Measurements from ENCODE around the gene TOM1L1. TPM values are rescaled to one million over a fixed set of nuclear protein-coding genes. Genes with fewer than 3 reads are reported as not detected.

The TOM1L1 gene
- total RNA-seq, 1 experiment from 2014 or later, result 55.4 TPM

- TF ChIP-seq EZH2 (IDR thresholded peaks at IDR 0.05; ENCODE audit: borderline replicate concordance, low read depth, low read length, poor library complexity, severe bottlenecking) (no peak), CTCF (conservative IDR thresholded peaks at IDR 0.05; ENCODE audit: low read depth, low read length) (no peak)
- ChIA-PET CTCF (no interaction called here), POLR2A (ENCODE audit: low non-redundant PET) (no interaction called here)
- Histone ChIP-seq H3K4me3 (ENCODE audit: low read depth, low read length, poor library complexity, severe bottlenecking) (no peak overlapping the region), H3K4me1 (ENCODE audit: insufficient read depth, low read length, poor library complexity, severe bottlenecking) (no peaks in the 10 kb centered on the region), H3K36me3 (ENCODE audit: insufficient read depth, low read length, poor library complexity, severe bottlenecking) (peaks cover 4% of the 10 kb centered on the region), H3K27ac (ENCODE audit: low read depth, low read length, poor library complexity, severe bottlenecking) (no peak overlapping the region), H3K27me3 (replicated peaks; ENCODE audit: insufficient read depth, low read depth, low read length, poor library complexity) (no peaks in the 10 kb centered on the region), H3K9me3 (ENCODE audit: low read depth, low read length, poor library complexity, severe bottlenecking) (no peaks in the 10 kb centered on the region)
- no peak for DNase-seq (ENCODE audit: low spot score)
- intact Hi-C loops (cut with micrococcal nuclease; ENCODE audit: unreplicated experiment), result no loop called here
- BruUV-seq (replicated peaks), result no TSS peak
These were observed 103.8 kb downstream of the TOM1L1 start for GRCh38 chr17:55004484-55004883.

- no peaks in the 10 kb centered on the region for H3K9me3 ChIP-seq (ENCODE audit: low read depth, low read length, poor library complexity, severe bottlenecking)
- ChIA-PET CTCF (interaction anchor here (0.6 kb wide), 1 partner anchor 509 kb away, joined by 4 read pairs; no protein-coding TSS in a partner anchor), POLR2A (ENCODE audit: low non-redundant PET) (interaction anchor here (0.5 kb wide), 1 partner anchor 203 kb away, joined by 8 read pairs; no protein-coding TSS in a partner anchor)
- TF ChIP-seq EZH2 (IDR thresholded peaks at IDR 0.05; ENCODE audit: borderline replicate concordance, low read depth, low read length, poor library complexity, severe bottlenecking) (no peak), CTCF (conservative IDR thresholded peaks at IDR 0.05; ENCODE audit: low read depth, low read length) (peak; percentile 56)
- BruUV-seq (replicated peaks), result no TSS peak
- no peak overlapping the region for H3K27ac ChIP-seq (ENCODE audit: low read depth, low read length, poor library complexity, severe bottlenecking)
- no peaks in the 10 kb centered on the region for H3K4me1 ChIP-seq (ENCODE audit: insufficient read depth, low read length, poor library complexity, severe bottlenecking)
- no peaks in the 10 kb centered on the region for H3K27me3 ChIP-seq (replicated peaks; ENCODE audit: insufficient read depth, low read depth, low read length, poor library complexity)
- intact Hi-C loops (cut with micrococcal nuclease; ENCODE audit: unreplicated experiment), result no loop called here
- no peak overlapping the region for H3K4me3 ChIP-seq (ENCODE audit: low read depth, low read length, poor library complexity, severe bottlenecking)
- H3K36me3 ChIP-seq (ENCODE audit: insufficient read depth, low read length, poor library complexity, severe bottlenecking), result no peaks in the 10 kb centered on the region
- peak; percentile 51 for DNase-seq (ENCODE audit: low spot score)
These were observed 104.9 kb downstream of the TOM1L1 start for GRCh38 chr17:55005520-55005919.

Other genes with a start within 250 kb of the TOM1L1 start
- 109 and 118 TPM in 2 replicates for gene COX11, start 67.8 kb downstream of the TOM1L1 start, total RNA-seq (2021)
- 23.6 and 24.2 TPM in 2 replicates for gene STXBP4, start 67.9 kb downstream of the TOM1L1 start, total RNA-seq (2021)

Measured in A673 (cell line).